IMR-90 (cell line): ENCODE data around the gene CDK14. TPM values are rescaled to one million over a fixed set of nuclear protein-coding genes. Genes with fewer than 3 reads are reported as not detected.

ENCODE experiments used
- ATAC-seq: fragments of 200-7000 bp; cut with Tn5 transposase; 2 replicates; pipeline ENCODE4 v1.9.1; 2020; ENCODE audit warnings: low read depth, mild to moderate bottlenecking, moderate library complexity
- BruUV-seq: library from RNA; stranded (reverse); fragments of 400-500 nt; replicated peaks from 2 replicates; lab custom pipeline; 2021; lab: Mats Ljungman, UMichigan
- CTCF ChIA-PET: fragments of 300-600 bp; formaldehyde crosslinking; extraction: SDS; loops from one replicate; lab custom pipeline; 2021; ENCODE audit warnings: antibody characterized with exemption; lab: Yijun Ruan, JAX
- POLR2A ChIA-PET: fragments of 300-600 bp; sonication (Branson Sonifier 250); formaldehyde crosslinking; loops from one replicate; lab custom pipeline; 2022; ENCODE audit warnings: antibody characterized with exemption; ENCODE audit not compliant: unreplicated experiment; lab: Charles Lee
- DNase-seq: peaks from one replicate; pipeline ENCODE4 v3.0.0; 2013
- H2AFZ ChIP-seq: replicated peaks from 2 replicates; pipeline ENCODE3; 2013; ENCODE audit warnings: low read length, mild to moderate bottlenecking; ENCODE audit not compliant: poor library complexity
- H2AK5ac ChIP-seq: 2 replicates; pipeline ENCODE4 v1.6.1; 2013; ENCODE audit warnings: low read depth, low read length, inconsistent platforms
- H2AK9ac ChIP-seq: replicated peaks from 2 replicates; pipeline ENCODE3; 2013; ENCODE audit warnings: mild to moderate bottlenecking, low read depth, low read length, moderate library complexity; ENCODE audit not compliant: poor library complexity
- H2BK120ac ChIP-seq: 2 replicates; pipeline ENCODE4 v1.6.1; 2013; ENCODE audit warnings: low read depth, low read length, inconsistent platforms
- H2BK15ac ChIP-seq: 3 replicates; pipeline ENCODE4 v1.6.1; 2013; ENCODE audit warnings: low read depth, low read length, inconsistent platforms
- H2BK20ac ChIP-seq: 2 replicates; pipeline ENCODE4 v1.6.1; 2013; ENCODE audit warnings: low read depth, mild to moderate bottlenecking, inconsistent platforms, low read length, moderate library complexity
- H2BK5ac ChIP-seq: 2 replicates; pipeline ENCODE4 v1.6.1; 2013; ENCODE audit warnings: mild to moderate bottlenecking, low read depth, low read length, inconsistent platforms; ENCODE audit not compliant: poor library complexity, severe bottlenecking
- H3K14ac ChIP-seq: replicated peaks from 2 replicates; pipeline ENCODE4 v1.6.1; 2013; ENCODE audit warnings: low read depth, low read length, inconsistent platforms
- H3K18ac ChIP-seq: 2 replicates; pipeline ENCODE4 v1.6.1; 2013; ENCODE audit warnings: low read depth, low read length, control low read depth
- H3K23ac ChIP-seq: 2 replicates; pipeline ENCODE4 v1.6.1; 2013; ENCODE audit warnings: low read depth, low read length, inconsistent platforms
- H3K27ac ChIP-seq: 2 replicates; pipeline ENCODE4 v1.5.1; 2013; ENCODE audit warnings: mild to moderate bottlenecking, control low read depth, low read length; ENCODE audit not compliant: insufficient read depth
- H3K27me3 ChIP-seq: 2 replicates; pipeline ENCODE4 v1.6.1; 2013; ENCODE audit warnings: low read length; ENCODE audit not compliant: control insufficient read depth, insufficient read depth
- H3K36me3 ChIP-seq: 2 replicates; pipeline ENCODE4 v1.6.1; 2013; ENCODE audit warnings: low read length, mixed read lengths; ENCODE audit not compliant: control insufficient read depth, insufficient read depth
- H3K4ac ChIP-seq: 2 replicates; pipeline ENCODE4 v1.6.1; 2013; ENCODE audit warnings: low read depth, low read length, inconsistent platforms
- H3K4me1 ChIP-seq: 2 replicates; pipeline ENCODE4 v1.6.1; 2013; ENCODE audit warnings: low read length, mixed read lengths; ENCODE audit not compliant: control insufficient read depth, insufficient read depth
- H3K4me2 ChIP-seq: 2 replicates; pipeline ENCODE4 v1.6.1; 2013; ENCODE audit warnings: low read depth, mild to moderate bottlenecking, control low read depth, low read length, moderate library complexity
- H3K4me3 ChIP-seq: 2 replicates; pipeline ENCODE4 v1.5.1; 2013; ENCODE audit warnings: low read depth, mild to moderate bottlenecking, control low read depth, low read length, moderate library complexity; ENCODE audit not compliant: insufficient read depth
- H3K56ac ChIP-seq: 2 replicates; pipeline ENCODE4 v1.6.1; 2013; ENCODE audit warnings: low read length, inconsistent platforms; ENCODE audit not compliant: insufficient read depth; ENCODE audit errors: extremely low read depth
- H3K79me1 ChIP-seq, 2 experiments: 2 replicates each; pipeline ENCODE4 v1.6.1; 2013; ENCODE audit warnings: low read length in 2 of 2, inconsistent platforms in 1 of 2, low read depth in 1 of 2
- H3K9ac ChIP-seq: 2 replicates; pipeline ENCODE4 v1.6.1; 2013; ENCODE audit warnings: low read depth, low read length, control low read depth
- H3K9me1 ChIP-seq: 2 replicates; pipeline ENCODE4 v1.6.1; 2013; ENCODE audit warnings: low read length, inconsistent platforms; ENCODE audit not compliant: insufficient read depth
- H3K9me3 ChIP-seq: 2 replicates; pipeline ENCODE4 v1.6.1; 2013; ENCODE audit warnings: low read length; ENCODE audit not compliant: control insufficient read depth, insufficient read depth
- H4K20me1 ChIP-seq: 2 replicates; pipeline ENCODE4 v1.6.1; 2013; ENCODE audit warnings: low read length, inconsistent platforms; ENCODE audit not compliant: insufficient read depth
- H4K5ac ChIP-seq: 2 replicates; pipeline ENCODE4 v1.6.1; 2013; ENCODE audit warnings: mild to moderate bottlenecking, low read depth, low read length, control low read depth
- H4K8ac ChIP-seq, 2 experiments: 2 replicates each; pipeline ENCODE4 v1.6.1; 2013; ENCODE audit warnings: low read depth in 2 of 2, low read length in 2 of 2, control low read depth in 1 of 2, inconsistent platforms in 1 of 2
- H4K91ac ChIP-seq: 2 replicates; pipeline ENCODE4 v1.6.1; 2013; ENCODE audit warnings: low read depth, low read length, inconsistent platforms; ENCODE audit not compliant: insufficient read depth
- CEBPB ChIP-seq: IDR thresholded peaks from 2 replicates; pipeline ENCODE4 v1.6.1; 2012; ENCODE audit warnings: low read depth, low read length, improper control_type of control experiment
- CTCF ChIP-seq: conservative IDR thresholded peaks from 2 replicates; pipeline ENCODE4 v1.5.1; 2012; ENCODE audit warnings: mild to moderate bottlenecking, low read depth, low read length, improper control_type of control experiment
- ELK1 ChIP-seq: fragments of 150-350 bp; IDR thresholded peaks from 2 replicates; pipeline ENCODE4 v1.6.1; 2016; ENCODE audit warnings: low read depth, mild to moderate bottlenecking, low read length, moderate library complexity, borderline replicate concordance
- FOS ChIP-seq: fragments of 150-350 bp; IDR thresholded peaks from 2 replicates; pipeline ENCODE4 v1.6.1; 2016; ENCODE audit warnings: low read depth, low read length
- MAFK ChIP-seq: IDR thresholded peaks from 2 replicates; pipeline ENCODE4 v1.6.1; 2012; ENCODE audit warnings: low read depth, low read length, improper control_type of control experiment
- MAZ ChIP-seq: IDR thresholded peaks from 2 replicates; pipeline ENCODE4 v1.6.1; 2012; ENCODE audit warnings: low read depth, mild to moderate bottlenecking, low read length, improper control_type of control experiment, moderate library complexity, borderline replicate concordance
- MXI1 ChIP-seq: IDR thresholded peaks from 2 replicates; pipeline ENCODE4 v1.6.1; 2012; ENCODE audit warnings: low read depth, mild to moderate bottlenecking, low read length, moderate library complexity, borderline replicate concordance
- NFE2L2 ChIP-seq: fragments of 150-350 bp; IDR thresholded peaks from 2 replicates; pipeline ENCODE4 v1.6.1; 2016; ENCODE audit warnings: low read depth, mild to moderate bottlenecking, low read length
- POLR2A ChIP-seq: IDR thresholded peaks from 2 replicates; pipeline ENCODE4 v1.6.1; 2012; ENCODE audit warnings: mild to moderate bottlenecking, low read depth, low read length
- RAD21 ChIP-seq: IDR thresholded peaks from 2 replicates; pipeline ENCODE4 v1.6.1; 2012; ENCODE audit warnings: low read length, improper control_type of control experiment
- RCOR1 ChIP-seq: IDR thresholded peaks from 2 replicates; pipeline ENCODE4 v1.6.1; 2012; ENCODE audit warnings: mild to moderate bottlenecking, low read length, improper control_type of control experiment; ENCODE audit not compliant: insufficient replicate concordance
- RFX5 ChIP-seq: IDR thresholded peaks from 2 replicates; pipeline ENCODE4 v1.8.0; 2012; ENCODE audit warnings: low read depth, mild to moderate bottlenecking, low read length, moderate library complexity
- SMC3 ChIP-seq: fragments of 150-350 bp; IDR thresholded peaks from 2 replicates; pipeline ENCODE4 v1.6.1; 2016; ENCODE audit warnings: low read depth, mild to moderate bottlenecking, antibody characterized with exemption, low read length, moderate library complexity
- USF2 ChIP-seq: fragments of 150-350 bp; IDR thresholded peaks from 2 replicates; pipeline ENCODE4 v1.6.1; 2017; ENCODE audit warnings: mild to moderate bottlenecking, antibody characterized with exemption, low read length, low read depth
- WGBS, 2 experiments: methylation state at CpG; one replicate each; pipeline versions ENCODE4 v1.1.5 to v1.1.7; 2013; ENCODE audit warnings: missing lambda C conversion rate in 2 of 2; ENCODE audit not compliant: insufficient read length in 1 of 2; ENCODE audit errors: extremely low coverage in 2 of 2; 5-methylcytosine and 5-hydroxymethylcytosine counted together
- dilution Hi-C: fragments of 300-500 bp; cut with HindIII; formaldehyde crosslinking; loops from one replicate; pipeline ENCODE4 v1.14.3; 2018; ENCODE audit warnings: low sequenced_read_pairs; ENCODE audit not compliant: unreplicated experiment
- in situ Hi-C: fragments of 300-500 bp; cut with MboI; formaldehyde crosslinking; loops from 3 replicates; pipeline ENCODE4 v1.14.3; 2019; ENCODE audit warnings: low sequenced_read_pairs, inconsistent platforms, mixed read lengths
- intact Hi-C: fragments of 100-400 bp; cut with micrococcal nuclease; formaldehyde crosslinking; loops from 2 replicates; pipeline ENCODE4 v1.10.0; 2022
- polyA plus RNA-seq, 3 experiments: library from polyadenylated mRNA; depleted of rRNA; stranded (reverse); fragments of >200 nt; gene quantifications; 2 replicates each; pipeline ENCODE4 v1.2.3, GENCODE V29; 2012; ENCODE audit warnings: low replicate concordance in 1 of 3
- total RNA-seq: library from RNA; depleted of rRNA; stranded (reverse); fragments of >200 nt; gene quantifications from 2 replicates; pipeline ENCODE4 v1.2.3, GENCODE V29; 2012

Gene CDK14
- total and polyA plus RNA-seq, 2 of the 4 experiments (the other 2 are of a cell fraction) = 10.1 to 29.6 TPM

GRCh38 chr7:90552521-90552920 lies 43.6 kb upstream of the CDK14 start:
- Histone ChIP-seq H3K27me3 (peaks cover 4% of the 10 kb centered on the region; the same call in 1 of the 2 replicates), H4K8ac (no peak overlapping the region), H3K4ac (no peak overlapping the region), H3K9me1 (no peaks in the 10 kb centered on the region), H3K14ac (no peak overlapping the region), H3K4me3 (no peak overlapping the region), H4K91ac (no peak overlapping the region), H2BK120ac (no peak overlapping the region), H3K4me1 (peaks cover 2% of the 10 kb centered on the region; the same call in 1 of the 2 replicates), H4K5ac (no peak overlapping the region), H3K9ac (no peak overlapping the region), H3K9me3 (no peaks in the 10 kb centered on the region), H2BK15ac (no peak overlapping the region), H3K27ac (no peak overlapping the region), H3K79me1 (no peaks in the 10 kb centered on the region), H2BK20ac (no peak overlapping the region), H2AFZ (no peak overlapping the region), H2AK5ac (no peak overlapping the region), H3K18ac (no peak overlapping the region), H2AK9ac (no peak overlapping the region), H2BK5ac (no peak overlapping the region), H4K20me1 (no peaks in the 10 kb centered on the region), H3K36me3 (no peaks in the 10 kb centered on the region), H3K56ac (no peak overlapping the region), H3K23ac (no peak overlapping the region), H3K4me2 (no peak overlapping the region)
- dilution Hi-C loops (no loop called here), intact Hi-C loops (loop anchor here (1.0 to 2.0 kb wide), 2 partner anchors 76 to 482 kb away; no protein-coding TSS in a partner anchor), in situ Hi-C loops (loop anchor here (25.0 kb wide), 1 partner anchor 460 kb away; no protein-coding TSS in a partner anchor)
- TF ChIP-seq RAD21 = peak; percentile 46
- TF ChIP-seq MXI1 = no peak
- no peak for TF ChIP-seq NFE2L2
- 0 out of 2 replicates have a peak, but pooled peaks have one; percentile 45 for TF ChIP-seq CEBPB
- no peak for TF ChIP-seq MAZ
- no peak for TF ChIP-seq POLR2A
- TF ChIP-seq FOS = no peak
- peak; percentile 59 for TF ChIP-seq SMC3
- no peak for TF ChIP-seq USF2
- TF ChIP-seq RFX5 = no peak
- TF ChIP-seq ELK1 = no peak
- peak; percentile 42 for TF ChIP-seq CTCF
- TF ChIP-seq RCOR1 = no peak
- TF ChIP-seq MAFK = no peak
- ChIA-PET POLR2A (no interaction called here), CTCF (interaction anchor here (0.6 kb wide), 1 partner anchor 171 kb away, joined by 3 read pairs; no protein-coding TSS in a partner anchor)
- 0 out of 2 replicates have a peak, but pooled peaks have one; percentile 59 for ATAC-seq
- WGBS, 2 experiments = no CpG with 5 or more reads among the region's 1 CpG
- peak; percentile 35 for DNase-seq
- no TSS peak for BruUV-seq
